Measurements from ENCODE around the gene GRM8.

The GRM8 gene

DNA sequence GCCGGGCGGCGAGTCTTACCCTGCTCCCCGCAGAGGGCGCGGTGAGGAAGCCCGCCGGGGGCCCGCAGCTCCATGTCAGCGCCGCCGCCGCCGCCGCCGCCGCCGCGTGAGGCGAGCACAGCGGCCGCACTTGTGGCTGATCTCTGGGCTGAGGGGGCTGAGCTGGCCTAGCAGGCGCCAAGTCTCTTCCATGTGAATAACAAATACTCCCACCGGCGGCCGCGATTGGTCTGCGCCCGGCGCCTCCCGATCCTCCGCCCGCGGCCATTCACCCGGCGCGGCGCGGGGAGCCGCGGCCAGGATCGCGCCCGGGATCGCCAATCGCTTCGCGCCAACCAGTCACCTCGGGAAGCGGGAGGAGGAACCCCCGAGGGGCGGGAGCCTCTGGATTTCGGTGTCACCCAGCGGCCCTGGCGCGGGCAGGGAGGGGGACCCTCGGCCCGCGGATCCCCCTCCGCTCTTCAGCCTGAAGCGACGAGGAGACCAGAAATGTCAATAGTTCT, at the start of gene GRM8:
Gene GRM8 (minus strand): TSS at position 164 of the 503 bp plus-strand sequence.
- TF ChIP-seq, protein P1, sequence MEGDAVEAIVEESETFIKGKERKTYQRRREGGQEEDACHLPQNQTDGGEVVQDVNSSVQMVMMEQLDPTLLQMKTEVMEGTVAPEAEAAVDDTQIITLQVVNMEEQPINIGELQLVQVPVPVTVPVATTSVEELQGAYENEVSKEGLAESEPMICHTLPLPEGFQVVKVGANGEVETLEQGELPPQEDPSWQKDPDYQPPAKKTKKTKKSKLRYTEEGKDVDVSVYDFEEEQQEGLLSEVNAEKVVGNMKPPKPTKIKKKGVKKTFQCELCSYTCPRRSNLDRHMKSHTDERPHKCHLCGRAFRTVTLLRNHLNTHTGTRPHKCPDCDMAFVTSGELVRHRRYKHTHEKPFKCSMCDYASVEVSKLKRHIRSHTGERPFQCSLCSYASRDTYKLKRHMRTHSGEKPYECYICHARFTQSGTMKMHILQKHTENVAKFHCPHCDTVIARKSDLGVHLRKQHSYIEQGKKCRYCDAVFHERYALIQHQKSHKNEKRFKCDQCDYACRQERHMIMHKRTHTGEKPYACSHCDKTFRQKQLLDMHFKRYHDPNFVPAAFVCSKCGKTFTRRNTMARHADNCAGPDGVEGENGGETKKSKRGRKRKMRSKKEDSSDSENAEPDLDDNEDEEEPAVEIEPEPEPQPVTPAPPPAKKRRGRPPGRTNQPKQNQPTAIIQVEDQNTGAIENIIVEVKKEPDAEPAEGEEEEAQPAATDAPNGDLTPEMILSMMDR (IDR thresholded peaks at IDR 0.05) = no peak
- DNase-seq (ENCODE audit: low spot score) = no peak
- peak within 1 kb of the TSS; percentile 84 for H3K4me3 ChIP-seq
- H3K27ac ChIP-seq = peak within 1 kb of the TSS in 1 of 2 donors; percentile 8

DNA sequence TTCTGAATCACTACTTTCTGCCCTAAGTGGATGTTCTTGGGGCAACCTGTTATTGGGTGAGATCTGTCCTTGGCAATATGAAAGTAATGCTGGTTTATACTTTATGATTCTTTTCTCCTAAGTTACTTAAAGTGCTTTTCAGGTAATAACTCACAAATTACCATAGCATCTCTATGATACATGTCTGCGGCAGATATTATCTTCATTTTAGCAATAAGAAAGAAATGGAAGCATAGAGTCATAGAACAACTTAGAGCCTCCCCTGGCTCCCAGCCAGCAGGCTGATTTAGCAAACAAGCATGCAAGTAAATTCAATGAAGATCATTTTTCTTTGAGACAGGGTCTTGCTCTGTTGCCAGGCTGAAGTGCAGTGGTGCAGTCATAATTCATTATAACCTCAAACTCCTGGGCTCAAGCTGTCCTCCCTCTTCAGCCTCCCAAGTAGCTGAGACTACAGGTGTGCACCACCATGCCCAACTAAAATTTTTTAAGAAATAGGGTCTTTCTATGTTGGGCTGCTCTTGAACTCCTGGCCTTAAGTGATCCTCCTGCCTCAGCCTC, 38.1 kb upstream of the GRM8 start:
- TF ChIP-seq, protein P1 (IDR thresholded peaks at IDR 0.05) = no peak
- Histone ChIP-seq H3K4me3 (no peak overlapping the region), H3K27ac (no peak overlapping the region)
- DNase-seq (ENCODE audit: low spot score) = no peak

DNA sequence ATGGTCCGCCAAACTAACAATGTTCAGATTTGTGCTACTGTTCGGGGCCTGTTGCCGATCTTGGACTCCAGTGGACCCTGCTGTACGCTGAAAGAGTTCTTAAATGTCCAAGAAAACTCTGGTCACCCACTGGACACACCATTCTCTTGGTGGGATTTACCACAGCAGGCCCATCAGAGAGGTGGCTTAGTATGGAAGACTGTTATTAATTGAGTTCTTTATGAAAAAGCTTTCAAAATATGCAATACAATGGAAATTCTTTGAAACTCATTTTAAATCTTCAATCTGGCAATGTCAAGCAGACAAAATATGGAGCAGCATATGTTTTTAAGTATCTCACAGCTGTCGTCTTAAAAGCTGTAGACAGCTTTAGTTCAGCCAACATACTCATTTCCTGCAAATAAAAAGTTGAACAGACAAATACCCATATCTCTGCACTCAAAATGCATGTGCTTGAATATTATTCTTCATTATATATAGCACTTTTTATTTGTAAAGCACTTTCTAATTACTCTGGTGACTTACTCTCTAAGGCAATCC, 37.4 kb upstream of the GRM8 start:
- no peak overlapping the region for H3K4me3 ChIP-seq
- TF ChIP-seq, protein P1 (IDR thresholded peaks at IDR 0.05) = no peak
- H3K27ac ChIP-seq = no peak overlapping the region
- no peak for DNase-seq (ENCODE audit: low spot score)

DNA sequence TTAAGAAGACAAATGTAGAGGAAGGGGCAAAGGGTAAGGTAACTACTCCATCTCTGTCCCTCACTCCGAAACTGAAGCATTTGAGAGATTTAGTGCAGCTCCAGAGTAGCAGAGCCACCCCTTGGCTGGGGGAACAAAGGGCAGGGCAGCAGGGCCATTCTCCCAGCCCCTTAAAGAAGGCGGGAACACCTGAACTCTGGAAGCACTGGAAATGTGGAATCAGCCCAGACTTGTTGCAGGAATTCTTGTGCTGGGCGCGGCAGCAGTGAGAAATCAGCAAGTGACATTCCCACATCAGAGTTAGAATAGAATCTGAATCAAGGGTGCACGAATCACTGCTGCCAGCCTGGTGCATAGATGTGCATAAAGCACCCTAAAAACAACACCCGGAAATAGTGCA, 34.4 kb upstream of the GRM8 start:
- no peak overlapping the region for H3K4me3 ChIP-seq
- no peak for DNase-seq (ENCODE audit: low spot score)
- TF ChIP-seq, protein P1 (IDR thresholded peaks at IDR 0.05) = no peak
- no peak overlapping the region for H3K27ac ChIP-seq

DNA sequence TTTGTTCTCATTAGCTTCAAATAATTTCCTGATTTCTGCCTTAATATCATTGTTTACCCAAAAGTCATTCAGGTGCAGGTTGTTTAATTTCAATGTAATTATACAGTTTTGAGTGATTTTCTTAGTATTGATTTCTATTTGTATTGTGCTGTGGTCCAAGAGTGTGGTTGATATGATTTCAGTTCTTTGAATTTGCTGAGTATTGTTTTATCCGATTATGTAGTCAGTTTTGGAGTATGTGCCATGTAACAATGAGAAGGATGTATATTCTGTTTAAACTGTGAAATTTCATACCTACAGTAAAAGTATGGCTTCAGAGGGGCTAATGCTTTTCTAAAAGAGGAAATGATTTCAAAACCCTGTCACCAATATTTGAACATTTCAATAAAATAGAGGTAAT, 17.4 kb upstream of the GRM8 start:
- TF ChIP-seq, protein P1 (IDR thresholded peaks at IDR 0.05) = no peak
- Histone ChIP-seq H3K4me3 (no peak overlapping the region), H3K27ac (no peak overlapping the region)
- no peak for DNase-seq (ENCODE audit: low spot score)

DNA sequence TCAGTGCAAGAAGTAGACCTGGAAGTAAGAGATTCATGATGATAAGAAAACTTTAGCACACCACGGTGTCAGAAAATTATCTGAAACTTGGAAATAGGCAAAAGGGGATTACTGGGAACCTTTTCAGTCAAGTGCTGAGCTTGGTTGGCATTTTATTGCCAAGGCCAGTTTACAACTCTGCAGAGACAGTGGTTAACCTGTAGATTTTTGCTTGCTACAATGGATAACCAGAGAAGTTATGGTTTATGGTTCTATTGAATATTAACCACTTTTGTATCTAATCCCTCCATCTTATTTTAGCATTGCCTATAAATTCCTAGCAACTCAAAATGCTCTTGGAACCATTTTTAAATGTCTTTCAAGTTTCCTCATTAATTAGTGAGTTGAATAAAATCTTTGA, 13.3 kb upstream of the GRM8 start:
- TF ChIP-seq, protein P1 (IDR thresholded peaks at IDR 0.05) = no peak
- Histone ChIP-seq H3K27ac (no peak overlapping the region), H3K4me3 (no peak overlapping the region)
- DNase-seq (ENCODE audit: low spot score) = no peak

DNA sequence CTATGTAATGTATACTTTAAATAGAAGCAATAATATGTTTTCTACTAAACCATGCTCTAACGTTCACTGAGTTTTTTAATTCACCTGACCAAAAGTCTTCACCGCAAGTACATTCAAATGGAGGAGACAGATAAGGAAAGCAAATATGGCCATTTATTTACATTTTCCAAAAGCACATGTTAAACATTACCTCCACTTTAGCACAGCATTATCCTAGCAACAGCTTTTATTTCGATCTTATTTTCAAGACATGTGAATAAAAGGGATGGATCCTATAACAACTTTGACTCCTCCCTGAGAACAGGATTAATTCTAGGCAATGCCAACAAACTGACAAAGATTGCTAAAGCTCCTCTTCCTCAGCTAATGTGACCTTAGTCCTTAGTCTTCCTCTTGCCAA, 11.5 kb upstream of the GRM8 start:
- Histone ChIP-seq H3K27ac (no peak overlapping the region), H3K4me3 (no peak overlapping the region)
- TF ChIP-seq, protein P1 (IDR thresholded peaks at IDR 0.05) = no peak
- no peak for DNase-seq (ENCODE audit: low spot score)

Data from coronary artery (tissue), 2 donors.